Transverse colon (tissue), 4 donors: ENCODE measurements around the gene WFIKKN2. TPM values are rescaled to one million over a fixed set of nuclear protein-coding genes. Genes with fewer than 3 reads are reported as not detected.

Source experiments
- DNase-seq: peaks from one replicate; pipeline ENCODE4 v3.0.0-alpha.2; 2019
- H3K27ac ChIP-seq, 4 donors: fragments of 200-600 bp; sonication (generic); 2 replicates each; pipeline ENCODE4 v1.5.1; 2016 to 2018; ENCODE audit warnings: inconsistent platforms in 4 of 4
- H3K27me3 ChIP-seq: fragments of 200-600 bp; sonication (generic); 2 replicates; pipeline ENCODE4 v1.5.1; 2017; ENCODE audit warnings: inconsistent platforms
- H3K36me3 ChIP-seq, 4 donors: fragments of 200-600 bp; sonication (generic); 2 replicates each; pipeline ENCODE4 v1.5.1; 2017 to 2019; ENCODE audit warnings: inconsistent platforms in 4 of 4
- H3K4me1 ChIP-seq, 4 donors: fragments of 200-600 bp; sonication (generic); 2 replicates each; pipeline ENCODE4 v1.5.1; 2017 to 2020; ENCODE audit warnings: inconsistent platforms in 4 of 4
- H3K4me3 ChIP-seq, 4 donors: fragments of 200-600 bp; sonication (generic); 1 replicate in 1 of 4; 2 replicates in 3 of 4; pipeline versions ENCODE4 v1.5.1 to v1.6.1; 2017 to 2019; ENCODE audit warnings: inconsistent platforms in 4 of 4
- H3K9me3 ChIP-seq, 2 donors: fragments of 200-600 bp; sonication (generic); 2 replicates each; pipeline ENCODE4 v1.5.1; 2017 to 2019; ENCODE audit warnings: inconsistent platforms in 2 of 2
- CTCF ChIP-seq, 5 experiments: fragments of 200-600 bp in 3 of 5; fragments of 450-650 bp in 2 of 5; sonication (generic) in 3 of 5; IDR thresholded peaks; 1 replicate in 2 of 5; 2 replicates in 3 of 5; pipeline ENCODE4 v1.5.1; 2016 to 2017; ENCODE audit warnings: antibody characterized with exemption in 5 of 5, inconsistent platforms in 3 of 5, mild to moderate bottlenecking in 2 of 5, moderate library complexity in 1 of 5
- EP300 ChIP-seq: sonication (generic); formaldehyde crosslinking; IDR thresholded peaks from one replicate; pipeline ENCODE4 v1.6.1; 2017; ENCODE audit warnings: antibody characterized with exemption, low read depth
- POLR2A ChIP-seq: fragments of 450-650 bp; IDR thresholded peaks from one replicate; pipeline ENCODE4 v1.6.1; 2016; ENCODE audit warnings: antibody characterized with exemption, mild to moderate bottlenecking, moderate library complexity
- POLR2AphosphoS5 ChIP-seq, 3 donors: sonication (generic); formaldehyde crosslinking; IDR thresholded peaks; one replicate each; pipeline ENCODE4 v1.6.1; 2016; ENCODE audit warnings: antibody characterized with exemption in 3 of 3
- WGBS, 2 donors: methylation state at CpG; one replicate each; pipeline ENCODE4 v1.1.5; 2018; ENCODE audit warnings: low coverage in 1 of 2; 5-methylcytosine and 5-hydroxymethylcytosine counted together
- in situ Hi-C, 4 donors: fragments of 200-750 bp; cut with MboI; loops; one replicate each; pipeline versions ENCODE4 v1.15.0 to v1.15.1; 2017; ENCODE audit warnings: low sequenced_read_pairs in 3 of 4, low pct_ligation_motif_present in 1 of 4, low pct_unique_long_range_greater_than_20kb in 1 of 4
- intact Hi-C: fragments of 100-400 bp; cut with DNase I; formaldehyde crosslinking; loops from one replicate; pipeline ENCODE4 v1.15.1; 2023; ENCODE audit warnings: low total_unique reads
- total RNA-seq, 4 donors: library from RNA; depleted of rRNA; stranded (reverse); fragments of >200 nt; gene quantifications; one replicate each; pipeline ENCODE4 v1.1.0, GENCODE V29; 2016

The WFIKKN2 gene
- total RNA-seq, 4 donors from 2014 or later: not detected

GRCh38 chr17:50797135-50797810, 38.1 kb upstream of the WFIKKN2 start:
- Histone ChIP-seq H3K27ac (no peak overlapping the region), H3K27me3 (no peaks in the 10 kb centered on the region), H3K4me3 (no peak overlapping the region), H3K36me3 (no peaks in the 10 kb centered on the region), H3K9me3 (no peaks in the 10 kb centered on the region), H3K4me1 (no peaks in the 10 kb centered on the region)
- 64 to 78% methylated on average over 3 to 11 of the region's 11 CpGs for WGBS, 2 donors
- intact Hi-C loops: no loop called here
- TF ChIP-seq POLR2A (no peak), POLR2AphosphoS5 (IDR thresholded peaks at IDR 0.05) (no peak), EP300 (no peak)
- in situ Hi-C loops: no loop called here
- DNase-seq: no peak

DNA sequence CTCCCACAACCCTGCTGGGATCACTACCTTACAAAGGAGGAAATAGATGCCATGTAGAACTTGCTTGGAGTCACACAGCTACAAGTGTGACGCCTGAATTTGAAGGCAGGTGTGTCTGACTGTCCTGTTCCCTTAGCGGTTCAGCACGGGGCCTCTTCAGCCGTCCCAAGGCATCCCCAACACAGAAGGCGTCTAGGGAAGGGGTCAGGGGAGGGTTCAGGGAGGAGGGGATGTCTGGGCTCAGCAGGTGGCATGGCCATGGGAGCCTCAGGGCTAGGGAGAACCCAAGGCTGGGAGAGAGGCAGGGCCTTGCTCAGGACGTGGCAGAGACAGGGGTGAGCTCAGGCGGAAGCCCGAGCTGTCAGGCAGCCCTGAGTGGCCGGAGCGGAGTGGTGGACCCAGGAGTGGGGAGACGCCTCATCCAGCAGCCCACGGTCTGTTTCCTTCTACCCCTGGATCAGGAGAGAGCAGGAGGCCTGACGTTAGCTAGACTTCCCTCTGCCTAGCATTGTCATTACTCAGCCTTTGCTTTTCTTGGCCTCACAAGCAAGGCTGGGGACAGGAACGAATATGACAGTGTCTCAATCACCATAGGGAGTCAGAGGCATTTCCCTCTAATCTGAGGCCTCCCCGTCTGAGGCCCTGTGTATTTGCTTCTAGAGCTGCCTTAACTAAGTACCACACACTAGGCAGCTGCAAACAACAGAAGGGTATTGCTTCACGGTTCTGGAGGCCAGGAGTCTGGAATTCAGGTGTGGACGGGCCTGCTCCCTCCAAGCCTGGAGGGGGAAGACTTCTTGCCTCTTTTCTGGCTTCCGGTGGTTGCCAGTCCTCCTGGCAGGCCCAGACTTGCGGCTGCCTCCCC, 36.7 kb upstream of the WFIKKN2 start:
- DNase-seq: no peak
- in situ Hi-C loops (no loop called here), intact Hi-C loops (no loop called here)
- WGBS, 2 donors: 88% methylated on average over 19 of the region's 19 CpGs; no CpG with 5 or more reads in 1 of the 2 donors
- Histone ChIP-seq H3K4me1 (no peaks in the 10 kb centered on the region), H3K4me3 (no peak overlapping the region), H3K27me3 (no peaks in the 10 kb centered on the region), H3K36me3 (no peaks in the 10 kb centered on the region), H3K9me3 (no peaks in the 10 kb centered on the region), H3K27ac (no peak overlapping the region)
- TF ChIP-seq CTCF (IDR thresholded peaks at IDR 0.05) (no peak), POLR2A (no peak), EP300 (no peak), POLR2AphosphoS5 (IDR thresholded peaks at IDR 0.05) (no peak)

GRCh38 chr17:50799582-50799981, 35.8 kb upstream of the WFIKKN2 start:
- Histone ChIP-seq H3K27me3 (no peaks in the 10 kb centered on the region), H3K27ac (no peak overlapping the region), H3K36me3 (no peaks in the 10 kb centered on the region), H3K9me3 (no peaks in the 10 kb centered on the region), H3K4me1 (no peaks in the 10 kb centered on the region), H3K4me3 (no peak overlapping the region)
- DNase-seq: no peak
- intact Hi-C loops (no loop called here), in situ Hi-C loops (no loop called here)
- TF ChIP-seq POLR2A: no peak
- no peak for TF ChIP-seq CTCF (IDR thresholded peaks at IDR 0.05)
- no peak for TF ChIP-seq POLR2AphosphoS5 (IDR thresholded peaks at IDR 0.05)
- no peak for TF ChIP-seq EP300
- WGBS, 2 donors: 86% methylated on average over 9 of the region's 9 CpGs; no CpG with 5 or more reads in 1 of the 2 donors

GRCh38 chr17:50800196-50800700, 35.1 kb upstream of the WFIKKN2 start:
- Histone ChIP-seq H3K4me1 (no peaks in the 10 kb centered on the region), H3K4me3 (no peak overlapping the region), H3K9me3 (no peaks in the 10 kb centered on the region), H3K27me3 (no peaks in the 10 kb centered on the region), H3K36me3 (no peaks in the 10 kb centered on the region), H3K27ac (no peak overlapping the region)
- 84 to 89% methylated on average over 10 to 12 of the region's 12 CpGs for WGBS, 2 donors
- TF ChIP-seq EP300 (no peak), CTCF (IDR thresholded peaks at IDR 0.05) (no peak), POLR2A (no peak), POLR2AphosphoS5 (IDR thresholded peaks at IDR 0.05) (no peak)
- in situ Hi-C loops (no loop called here), intact Hi-C loops (no loop called here)
- DNase-seq: no peak
